Vagina (tissue), 2 donors: Measurements from ENCODE around the gene CADPS. TPM values are rescaled to one million over a fixed set of nuclear protein-coding genes. Genes with fewer than 3 reads are reported as not detected.

Experiments
- DNase-seq, 2 donors: peaks; one replicate each; pipeline ENCODE4 v3.0.0-alpha.2; 2017; ENCODE audit errors: extremely low spot score in 2 of 2
- H3K27ac ChIP-seq: fragments of 200-600 bp; sonication (generic); one replicate; pipeline ENCODE4 v1.5.1; 2019
- H3K27me3 ChIP-seq: fragments of 200-600 bp; sonication (generic); one replicate; pipeline ENCODE4 v1.5.1; 2019
- H3K36me3 ChIP-seq, 2 donors: fragments of 200-600 bp; sonication (generic); one replicate each; pipeline ENCODE4 v1.5.1; 2017 to 2019
- H3K4me1 ChIP-seq: fragments of 200-600 bp; sonication (generic); one replicate; pipeline ENCODE4 v1.5.1; 2019
- H3K4me3 ChIP-seq, 2 donors: fragments of 200-600 bp; sonication (generic); 1 replicate in 1 of 2; 2 replicates in 1 of 2; pipeline ENCODE4 v1.5.1; 2016 to 2019
- H3K9me3 ChIP-seq: fragments of 200-600 bp; sonication (generic); one replicate; pipeline ENCODE4 v1.5.1; 2019
- CTCF ChIP-seq, 3 experiments: fragments of 450-650 bp in 2 of 3; fragments of 200-600 bp in 1 of 3; sonication (generic) in 1 of 3; IDR thresholded peaks; one replicate each; pipeline ENCODE4 v1.5.1; 2017 to 2019; ENCODE audit warnings: antibody characterized with exemption in 3 of 3, mild to moderate bottlenecking in 2 of 3, moderate library complexity in 2 of 3
- POLR2A ChIP-seq, 2 donors: fragments of 450-650 bp; IDR thresholded peaks; one replicate each; pipeline ENCODE4 v1.6.1; 2017; ENCODE audit warnings: antibody characterized with exemption in 2 of 2, mild to moderate bottlenecking in 2 of 2, moderate library complexity in 2 of 2
- POLR2AphosphoS5 ChIP-seq, 2 donors: sonication (generic); formaldehyde crosslinking; IDR thresholded peaks; one replicate each; pipeline ENCODE4 v1.9.0; 2017; ENCODE audit warnings: antibody characterized with exemption in 2 of 2, mild to moderate bottlenecking in 2 of 2, low read depth in 1 of 2; ENCODE audit not compliant: insufficient read depth in 1 of 2
- intact Hi-C: fragments of 100-400 bp; cut with DNase I; formaldehyde crosslinking; loops from one replicate; pipeline ENCODE4 v1.15.1; 2023
- total RNA-seq: library from RNA; depleted of rRNA; stranded (reverse); fragments of >200 nt; gene quantifications from one replicate; pipeline ENCODE4 v1.2.3, GENCODE V29; 2016

CADPS gene
- total RNA-seq, 1 donor from 2014 or later, result 12.8 TPM

GRCh38 chr3:62368705-62369475, 506.3 kb downstream of the CADPS start:
- peak in 1 of 2 donors; percentile 49 for DNase-seq
- Histone ChIP-seq H3K9me3 (no peaks in the 10 kb centered on the region), H3K4me1 (peaks cover 25% of the 10 kb centered on the region), H3K27ac (no peak overlapping the region), H3K27me3 (peaks cover 17% of the 10 kb centered on the region), H3K4me3 (peak overlapping the region in 1 of 2 donors; percentile 10), H3K36me3 (no peaks in the 10 kb centered on the region)
- intact Hi-C loops, result no loop called here
- TF ChIP-seq CTCF (IDR thresholded peaks at IDR 0.05) (no peak), POLR2A (IDR thresholded peaks at IDR 0.05) (no peak), POLR2AphosphoS5 (IDR thresholded peaks at IDR 0.05; ENCODE audit: insufficient read depth in 1 of 2, low read depth in 1 of 2) (no peak)

GRCh38 chr3:62368290-62368704, 506.9 kb downstream of the CADPS start:
- Histone ChIP-seq H3K27me3 (peaks cover 17% of the 10 kb centered on the region), H3K4me3 (peak overlapping the region in 1 of 2 donors; percentile 10), H3K36me3 (no peaks in the 10 kb centered on the region), H3K9me3 (no peaks in the 10 kb centered on the region), H3K4me1 (peaks cover 20% of the 10 kb centered on the region), H3K27ac (no peak overlapping the region)
- DNase-seq, result peak in 1 of 2 donors; percentile 37
- TF ChIP-seq POLR2A (IDR thresholded peaks at IDR 0.05) (no peak), CTCF (IDR thresholded peaks at IDR 0.05) (no peak), POLR2AphosphoS5 (IDR thresholded peaks at IDR 0.05; ENCODE audit: insufficient read depth in 1 of 2, low read depth in 1 of 2) (no peak)
- intact Hi-C loops, result no loop called here

- no peak for TF ChIP-seq POLR2AphosphoS5 (IDR thresholded peaks at IDR 0.05; ENCODE audit: insufficient read depth in 1 of 2, low read depth in 1 of 2)
- no peak for TF ChIP-seq CTCF (IDR thresholded peaks at IDR 0.05)
- TF ChIP-seq POLR2A (IDR thresholded peaks at IDR 0.05), result no peak
- no peak for DNase-seq
- intact Hi-C loops, result no loop called here
- Histone ChIP-seq H3K27me3 (peaks cover 17% of the 10 kb centered on the region), H3K4me1 (peaks cover 14% of the 10 kb centered on the region), H3K4me3 (no peak overlapping the region), H3K36me3 (no peaks in the 10 kb centered on the region), H3K9me3 (no peaks in the 10 kb centered on the region), H3K27ac (no peak overlapping the region)
These were observed 507.4 kb downstream of the CADPS start for GRCh38 chr3:62367763-62368195.

- peaks cover 12% of the 10 kb centered on the region for H3K4me1 ChIP-seq
- TF ChIP-seq POLR2AphosphoS5 (IDR thresholded peaks at IDR 0.05; ENCODE audit: insufficient read depth in 1 of 2, low read depth in 1 of 2) (no peak), CTCF (IDR thresholded peaks at IDR 0.05) (no peak), POLR2A (IDR thresholded peaks at IDR 0.05) (no peak)
- DNase-seq, result no peak
- H3K4me3 ChIP-seq, result no peak overlapping the region
- no peaks in the 10 kb centered on the region for H3K9me3 ChIP-seq
- intact Hi-C loops, result no loop called here
- no peak overlapping the region for H3K27ac ChIP-seq
- H3K36me3 ChIP-seq, result no peaks in the 10 kb centered on the region
- peaks cover 8% of the 10 kb centered on the region for H3K27me3 ChIP-seq
These were observed 509.1 kb downstream of the CADPS start for GRCh38 chr3:62366126-62366484.
